ENCODE results near the gene SPAG16. TPM values are rescaled to one million over a fixed set of nuclear protein-coding genes. Genes with fewer than 3 reads are reported as not detected.

The SPAG16 gene
- total RNA-seq, 1 experiment from 2014 or later, result 21.5 TPM

GRCh38 chr2:213789940-213790339 is 505.7 kb downstream of the SPAG16 start:
- H3K9me3 Mint-ChIP-seq (ENCODE audit: unreplicated experiment), result no peaks in the 10 kb centered on the region
- DNase-seq, result no peak
- H3K4me3 ChIP-seq (ENCODE audit: low read depth, low read length), result no peak overlapping the region
- no peaks in the 10 kb centered on the region for H3K27me3 Mint-ChIP-seq (ENCODE audit: insufficient read depth, unreplicated experiment)
- H3K4me3 Mint-ChIP-seq (ENCODE audit: unreplicated experiment), result no peak overlapping the region
- H3K27ac Mint-ChIP-seq (ENCODE audit: unreplicated experiment), result no peak overlapping the region
- intact Hi-C loops (cut with micrococcal nuclease; ENCODE audit: unreplicated experiment), result no loop called here
- no peaks in the 10 kb centered on the region for H3K36me3 ChIP-seq (ENCODE audit: control insufficient read depth, insufficient read depth, low read length)
- H3K4me1 Mint-ChIP-seq (ENCODE audit: low read depth, unreplicated experiment), result no peaks in the 10 kb centered on the region
- no TSS peak for BruUV-seq (replicated peaks)
- POLR2A ChIA-PET, result no interaction called here
- H3K36me3 Mint-ChIP-seq (ENCODE audit: insufficient read depth, unreplicated experiment), result no peaks in the 10 kb centered on the region
- peaks cover under 1% of the 10 kb centered on the region; the same call in 1 of the 2 replicates for H3K9me3 ChIP-seq
- TF ChIP-seq CTCF (IDR thresholded peaks at IDR 0.05; ENCODE audit: insufficient read depth in 1 of 2, low read depth in 1 of 2, low read length in 1 of 2, severe bottlenecking in 1 of 2, unreplicated experiment in 1 of 2), result no peak
- peaks cover 4% of the 10 kb centered on the region; the same call in 1 of the 2 replicates for H3K4me1 ChIP-seq
- no peaks in the 10 kb centered on the region for H3K27me3 ChIP-seq (replicated peaks; ENCODE audit: control insufficient read depth, insufficient read depth, low read length)
- CTCF ChIA-PET, result no interaction called here

- Mint-ChIP-seq H3K27ac (ENCODE audit: unreplicated experiment) (no peak overlapping the region), H3K27me3 (ENCODE audit: insufficient read depth, unreplicated experiment) (no peaks in the 10 kb centered on the region), H3K9me3 (ENCODE audit: unreplicated experiment) (no peaks in the 10 kb centered on the region), H3K4me3 (ENCODE audit: unreplicated experiment) (no peak overlapping the region), H3K4me1 (ENCODE audit: low read depth, unreplicated experiment) (no peaks in the 10 kb centered on the region), H3K36me3 (ENCODE audit: insufficient read depth, unreplicated experiment) (no peaks in the 10 kb centered on the region)
- H3K4me1 ChIP-seq, result peaks cover 4% of the 10 kb centered on the region; the same call in 1 of the 2 replicates
- no peaks in the 10 kb centered on the region for H3K9me3 ChIP-seq
- POLR2A ChIA-PET, result no interaction called here
- H3K4me3 ChIP-seq (ENCODE audit: low read depth, low read length), result no peak overlapping the region
- CTCF ChIA-PET, result interaction anchor here (0.6 kb wide), 2 partner anchors 182 to 266 kb away, joined by 3 read pairs; no protein-coding TSS in a partner anchor
- intact Hi-C loops (cut with micrococcal nuclease; ENCODE audit: unreplicated experiment), result no loop called here
- TF ChIP-seq CTCF (IDR thresholded peaks at IDR 0.05; ENCODE audit: insufficient read depth in 1 of 2, low read depth in 1 of 2, low read length in 1 of 2, severe bottlenecking in 1 of 2, unreplicated experiment in 1 of 2), result no peak
- DNase-seq, result no peak
- no TSS peak for BruUV-seq (replicated peaks)
- H3K27me3 ChIP-seq (replicated peaks; ENCODE audit: control insufficient read depth, insufficient read depth, low read length), result no peaks in the 10 kb centered on the region
- H3K36me3 ChIP-seq (ENCODE audit: control insufficient read depth, insufficient read depth, low read length), result no peaks in the 10 kb centered on the region
Observed at GRCh38 chr2:213792045-213792444, 507.8 kb downstream of the SPAG16 start.

- Mint-ChIP-seq H3K36me3 (ENCODE audit: insufficient read depth, unreplicated experiment) (no peaks in the 10 kb centered on the region), H3K9me3 (ENCODE audit: unreplicated experiment) (peaks cover 16% of the 10 kb centered on the region), H3K4me1 (ENCODE audit: low read depth, unreplicated experiment) (no peaks in the 10 kb centered on the region), H3K4me3 (ENCODE audit: unreplicated experiment) (no peak overlapping the region), H3K27ac (ENCODE audit: unreplicated experiment) (no peak overlapping the region), H3K27me3 (ENCODE audit: insufficient read depth, unreplicated experiment) (no peaks in the 10 kb centered on the region)
- no TSS peak for BruUV-seq (replicated peaks)
- Histone ChIP-seq H3K27me3 (replicated peaks; ENCODE audit: control insufficient read depth, insufficient read depth, low read length) (no peaks in the 10 kb centered on the region), H3K9me3 (no peaks in the 10 kb centered on the region), H3K36me3 (ENCODE audit: control insufficient read depth, insufficient read depth, low read length) (no peaks in the 10 kb centered on the region), H3K4me3 (ENCODE audit: low read depth, low read length) (no peak overlapping the region), H3K4me1 (no peaks in the 10 kb centered on the region)
- DNase-seq, result no peak
- ChIA-PET CTCF (no interaction called here), POLR2A (no interaction called here)
- peak; percentile 13 to 36 for TF ChIP-seq CTCF (IDR thresholded peaks at IDR 0.05; ENCODE audit: insufficient read depth in 1 of 2, low read depth in 1 of 2, low read length in 1 of 2, severe bottlenecking in 1 of 2, unreplicated experiment in 1 of 2)
- intact Hi-C loops (cut with micrococcal nuclease; ENCODE audit: unreplicated experiment), result loop anchor here (1.0 to 10.0 kb wide), 3 partner anchors 128 to 1199 kb away; no protein-coding TSS in a partner anchor
Observed at GRCh38 chr2:213806125-213806726, 522.0 kb downstream of the SPAG16 start.
